ENCODE data around the gene HELZ2.
A peak's percentile ranks its signal among the peaks of the same experiment; 100 is the strongest.

Gene HELZ2

DNA sequence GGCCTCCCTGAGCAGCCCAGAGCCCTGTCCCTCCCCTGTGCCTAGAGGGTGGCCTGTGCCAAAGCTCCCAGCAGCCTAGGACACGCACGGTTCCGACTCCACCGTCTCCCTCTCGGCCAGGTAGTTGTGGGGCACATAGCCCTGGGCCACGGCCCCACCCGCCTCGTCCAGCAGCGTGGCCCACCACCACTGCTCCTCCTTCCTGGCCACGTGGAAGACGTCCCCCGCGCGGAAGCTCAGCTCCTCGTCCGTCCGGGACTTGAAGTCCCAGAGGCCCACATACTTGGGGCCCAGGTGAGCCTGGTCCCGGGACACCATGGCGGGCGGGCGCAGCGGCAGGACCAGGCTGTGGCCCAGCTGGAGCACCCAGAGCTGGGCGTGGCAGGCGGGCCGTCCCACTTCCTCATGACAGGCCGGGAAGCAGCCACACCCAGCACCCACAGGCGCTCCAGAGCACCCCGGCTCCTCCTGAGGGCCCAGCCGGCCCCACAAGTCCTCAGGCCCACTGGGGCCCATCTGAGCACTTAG is 37.0 kb downstream of the HELZ2 start, which contains the start of gene PTK6:
TSS of gene PTK6 (minus strand) at position 380 of the 528 bp plus-strand sequence. CDS start at position 318, 62 bp downstream.
- H3K4me3 ChIP-seq (ENCODE audit: low read depth in 1 of 2, low read length in 2 of 2), result peak within 1 kb of the TSS; percentile 72 to 80
- H3K27me3 ChIP-seq (ENCODE audit: control insufficient read depth in 1 of 2, insufficient read depth in 2 of 2, low read length in 2 of 2), result peaks cover 0 to 11% of the 10 kb centered on the region in 2 donors
- H3K36me3 ChIP-seq (ENCODE audit: control insufficient read depth in 1 of 2, insufficient read depth in 2 of 2, low read length in 2 of 2), result peaks cover 0 to 2% of the 10 kb centered on the region in 2 donors
- H3K9ac ChIP-seq (ENCODE audit: low read depth in 1 of 2, low read length in 2 of 2), result peak within 1 kb of the TSS; percentile 60 to 95
- H3K27ac ChIP-seq (ENCODE audit: low read depth, low read length), result peak within 1 kb of the TSS; percentile 96
- H3K4me1 ChIP-seq (ENCODE audit: control insufficient read depth in 1 of 2, insufficient read depth in 2 of 2, low read length in 2 of 2), result peaks cover 18 to 31% of the 10 kb centered on the region in 2 donors
- no peaks in the 10 kb centered on the region for H3K9me3 ChIP-seq (ENCODE audit: control insufficient read depth in 1 of 2, low read length in 2 of 2)

DNA sequence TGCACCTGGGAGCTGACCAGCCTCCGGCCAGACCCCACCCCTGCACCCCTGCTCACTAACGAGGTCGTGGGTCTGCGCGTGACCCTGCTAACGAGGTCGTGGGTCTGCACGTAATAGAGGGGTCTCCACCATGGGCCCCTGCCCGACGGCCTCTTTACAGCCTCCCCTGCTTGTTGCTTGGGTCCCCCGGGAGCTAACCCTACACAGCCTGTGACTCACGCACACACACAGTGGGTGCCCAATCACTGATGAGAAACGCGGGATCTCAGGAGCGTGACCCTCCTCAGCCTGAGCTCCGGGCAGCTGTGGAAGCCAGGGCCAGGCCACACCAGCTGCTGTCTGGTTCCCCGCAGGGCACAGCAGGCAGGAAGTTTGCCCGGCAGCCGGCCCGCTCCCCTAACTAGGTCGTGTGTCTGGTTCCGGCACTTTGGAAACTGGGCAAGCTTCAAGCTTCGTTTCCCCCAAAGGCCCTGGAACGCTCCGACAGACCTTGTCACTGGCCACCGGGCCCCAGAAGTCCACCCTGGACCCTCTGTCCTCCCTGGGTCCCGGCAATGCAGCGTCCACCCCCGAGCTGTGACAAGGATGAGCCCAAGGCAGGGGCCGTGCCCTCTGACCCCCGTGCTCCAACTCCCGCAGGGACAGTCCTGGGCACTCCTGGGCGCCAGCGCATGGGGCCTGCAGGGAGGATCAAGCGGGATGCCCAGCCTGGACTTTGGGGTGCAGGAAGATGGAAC is 37.6 kb downstream of the HELZ2 start:
- peaks cover 0 to 4% of the 10 kb centered on the region in 2 donors for H3K36me3 ChIP-seq (ENCODE audit: control insufficient read depth in 1 of 2, insufficient read depth in 2 of 2, low read length in 2 of 2)
- H3K9me3 ChIP-seq (ENCODE audit: control insufficient read depth in 1 of 2, low read length in 2 of 2), result no peaks in the 10 kb centered on the region
- peak overlapping the region; percentile 60 to 95 for H3K9ac ChIP-seq (ENCODE audit: low read depth in 1 of 2, low read length in 2 of 2)
- peaks cover 0 to 13% of the 10 kb centered on the region in 2 donors for H3K27me3 ChIP-seq (ENCODE audit: control insufficient read depth in 1 of 2, insufficient read depth in 2 of 2, low read length in 2 of 2)
- H3K4me1 ChIP-seq (ENCODE audit: control insufficient read depth in 1 of 2, insufficient read depth in 2 of 2, low read length in 2 of 2), result peaks cover 25 to 37% of the 10 kb centered on the region in 2 donors
- peak overlapping the region; percentile 96 for H3K27ac ChIP-seq (ENCODE audit: low read depth, low read length)
- H3K4me3 ChIP-seq (ENCODE audit: low read depth in 1 of 2, low read length in 2 of 2), result peak overlapping the region; percentile 72 to 80

DNA sequence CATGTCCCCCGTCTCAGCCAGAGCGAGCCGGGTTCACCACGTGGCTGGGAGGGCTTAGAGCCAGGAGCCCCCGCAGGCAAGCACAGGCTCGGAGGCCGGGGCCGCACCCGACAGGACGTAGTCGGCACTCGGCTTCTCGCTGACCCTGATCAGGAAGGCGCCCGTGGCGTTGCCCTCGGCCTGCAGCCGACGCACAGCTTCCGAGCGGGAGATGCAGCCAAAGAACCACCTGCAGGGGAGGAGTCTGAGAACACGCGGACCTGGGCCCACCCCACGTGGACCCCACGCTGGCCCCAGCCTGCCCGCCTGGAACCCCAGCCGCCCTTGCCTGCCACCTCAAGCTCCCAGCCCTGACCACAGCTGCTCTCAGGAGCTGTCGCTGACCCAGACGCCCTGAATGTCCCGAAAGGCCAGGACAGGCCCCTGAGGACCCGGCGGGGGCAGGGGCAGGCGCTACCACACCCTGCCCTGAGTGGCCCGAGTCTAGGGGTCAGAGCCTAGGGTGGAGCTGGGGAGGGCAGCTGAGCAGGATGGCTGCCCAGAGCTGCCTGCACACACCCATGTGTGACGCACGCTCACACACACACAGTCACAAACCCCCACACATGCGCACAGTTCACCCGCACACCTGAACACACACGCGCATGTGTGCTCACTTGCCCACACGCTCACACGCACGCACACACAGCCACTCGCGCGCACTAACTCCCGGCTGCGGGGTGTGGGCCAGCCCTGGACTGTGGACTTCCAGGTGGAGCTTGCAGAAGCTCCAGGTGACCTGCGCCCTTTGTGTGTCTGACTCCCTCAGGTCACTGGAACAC is 39.0 kb downstream of the HELZ2 start:
- Histone ChIP-seq H3K36me3 (ENCODE audit: control insufficient read depth in 1 of 2, insufficient read depth in 2 of 2, low read length in 2 of 2) (peaks cover 0 to 4% of the 10 kb centered on the region in 2 donors), H3K4me3 (ENCODE audit: low read depth in 1 of 2, low read length in 2 of 2) (peak overlapping the region; percentile 13 to 25), H3K9ac (ENCODE audit: low read depth in 1 of 2, low read length in 2 of 2) (peak overlapping the region; percentile 32 to 51), H3K4me1 (ENCODE audit: control insufficient read depth in 1 of 2, insufficient read depth in 2 of 2, low read length in 2 of 2) (peaks cover 25 to 38% of the 10 kb centered on the region in 2 donors), H3K27ac (ENCODE audit: low read depth, low read length) (peak overlapping the region; percentile 65), H3K9me3 (ENCODE audit: control insufficient read depth in 1 of 2, low read length in 2 of 2) (no peaks in the 10 kb centered on the region), H3K27me3 (ENCODE audit: control insufficient read depth in 1 of 2, insufficient read depth in 2 of 2, low read length in 2 of 2) (peaks cover 0 to 18% of the 10 kb centered on the region in 2 donors)

DNA sequence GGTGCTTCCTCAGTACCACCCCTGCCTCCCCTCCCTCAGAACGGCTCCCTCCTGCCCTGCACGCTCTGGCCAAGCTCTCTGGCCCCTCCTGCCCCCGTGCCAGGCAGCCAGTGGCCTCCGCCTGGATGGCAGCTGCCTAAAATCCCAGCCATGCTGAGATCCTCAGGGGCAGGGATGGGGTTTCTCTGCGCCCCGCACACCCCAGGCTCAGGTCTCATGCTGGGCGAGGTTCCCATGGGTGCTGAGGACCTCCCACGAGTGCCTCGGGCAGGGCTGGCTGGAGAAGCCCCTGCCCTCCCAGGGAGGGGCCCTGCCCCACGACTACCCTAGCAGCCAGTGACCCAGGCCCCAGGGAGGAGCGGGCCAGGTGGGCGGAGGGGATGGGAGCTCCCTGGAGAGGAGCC is 39.6 kb downstream of the HELZ2 start:
- peak overlapping the region; percentile 65 for H3K27ac ChIP-seq (ENCODE audit: low read depth, low read length)
- no peak overlapping the region for H3K4me3 ChIP-seq (ENCODE audit: low read depth in 1 of 2, low read length in 2 of 2)
- peaks cover 0 to 24% of the 10 kb centered on the region in 2 donors for H3K27me3 ChIP-seq (ENCODE audit: control insufficient read depth in 1 of 2, insufficient read depth in 2 of 2, low read length in 2 of 2)
- H3K9me3 ChIP-seq (ENCODE audit: control insufficient read depth in 1 of 2, low read length in 2 of 2), result no peaks in the 10 kb centered on the region
- H3K36me3 ChIP-seq (ENCODE audit: control insufficient read depth in 1 of 2, insufficient read depth in 2 of 2, low read length in 2 of 2), result peaks cover 0 to 4% of the 10 kb centered on the region in 2 donors
- H3K4me1 ChIP-seq (ENCODE audit: control insufficient read depth in 1 of 2, insufficient read depth in 2 of 2, low read length in 2 of 2), result peaks cover 25 to 38% of the 10 kb centered on the region in 2 donors
- peak overlapping the region; percentile 32 to 51 for H3K9ac ChIP-seq (ENCODE audit: low read depth in 1 of 2, low read length in 2 of 2)

DNA sequence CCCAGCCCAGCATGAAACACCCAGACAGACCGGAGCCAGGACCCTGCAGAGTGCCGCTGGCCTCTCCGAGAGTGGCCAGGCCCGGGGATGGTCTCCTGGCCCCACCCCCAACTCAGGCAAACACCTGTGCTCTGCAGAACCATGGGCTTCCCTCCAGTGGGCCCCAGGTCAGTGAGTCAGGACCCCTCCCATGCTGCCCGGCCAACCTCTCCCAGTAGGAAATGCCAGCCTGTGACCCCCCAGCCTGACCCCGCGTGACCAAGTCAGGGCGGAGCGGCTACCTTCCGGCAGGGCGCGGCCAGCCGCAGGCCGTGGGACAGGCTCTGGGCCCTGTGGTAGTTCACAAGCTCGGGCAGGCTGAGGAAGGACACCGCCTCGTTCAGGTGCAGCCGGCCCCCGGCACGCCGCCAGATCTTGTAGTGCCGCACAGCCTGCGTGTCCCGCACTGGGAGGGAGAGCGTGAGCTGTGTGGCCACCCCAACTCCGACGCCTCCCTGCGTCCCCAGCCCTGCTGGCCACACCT is 40.1 kb downstream of the HELZ2 start:
- peaks cover 25 to 36% of the 10 kb centered on the region in 2 donors for H3K4me1 ChIP-seq (ENCODE audit: control insufficient read depth in 1 of 2, insufficient read depth in 2 of 2, low read length in 2 of 2)
- H3K27ac ChIP-seq (ENCODE audit: low read depth, low read length), result peak overlapping the region; percentile 65
- H3K9me3 ChIP-seq (ENCODE audit: control insufficient read depth in 1 of 2, low read length in 2 of 2), result no peaks in the 10 kb centered on the region
- H3K27me3 ChIP-seq (ENCODE audit: control insufficient read depth in 1 of 2, insufficient read depth in 2 of 2, low read length in 2 of 2), result peaks cover 0 to 29% of the 10 kb centered on the region in 2 donors
- peaks cover 0 to 4% of the 10 kb centered on the region in 2 donors for H3K36me3 ChIP-seq (ENCODE audit: control insufficient read depth in 1 of 2, insufficient read depth in 2 of 2, low read length in 2 of 2)
- peak overlapping the region in 1 of 2 donors; percentile 15 for H3K4me3 ChIP-seq (ENCODE audit: low read depth in 1 of 2, low read length in 2 of 2)
- H3K9ac ChIP-seq (ENCODE audit: low read depth in 1 of 2, low read length in 2 of 2), result peak overlapping the region; percentile 32 to 51

DNA sequence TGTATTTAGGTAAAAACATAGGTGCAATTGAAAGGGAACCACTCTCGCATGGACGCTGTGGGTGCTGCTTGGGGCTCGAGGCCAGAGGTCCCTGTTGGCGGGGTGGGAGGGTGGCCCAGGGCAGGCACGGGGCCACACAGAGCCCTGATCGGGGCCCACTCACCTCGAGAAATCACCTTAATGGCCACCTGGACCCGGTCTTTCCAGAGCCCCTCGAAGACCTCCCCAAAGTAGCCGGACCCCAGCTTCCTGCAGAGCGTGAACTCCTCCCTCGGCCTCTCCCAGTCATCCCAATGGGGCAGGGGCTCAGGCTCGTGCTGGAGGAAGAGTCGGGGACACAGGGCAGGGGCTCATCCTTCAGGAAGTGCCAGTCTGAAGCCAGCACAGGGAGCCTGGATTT is 40.7 kb downstream of the HELZ2 start:
- H3K27ac ChIP-seq (ENCODE audit: low read depth, low read length), result no peak overlapping the region
- H3K27me3 ChIP-seq (ENCODE audit: control insufficient read depth in 1 of 2, insufficient read depth in 2 of 2, low read length in 2 of 2), result peaks cover 0 to 31% of the 10 kb centered on the region in 2 donors
- H3K4me3 ChIP-seq (ENCODE audit: low read depth in 1 of 2, low read length in 2 of 2), result no peak overlapping the region
- H3K4me1 ChIP-seq (ENCODE audit: control insufficient read depth in 1 of 2, insufficient read depth in 2 of 2, low read length in 2 of 2), result peaks cover 25 to 33% of the 10 kb centered on the region in 2 donors
- H3K36me3 ChIP-seq (ENCODE audit: control insufficient read depth in 1 of 2, insufficient read depth in 2 of 2, low read length in 2 of 2), result peaks cover 0 to 4% of the 10 kb centered on the region in 2 donors
- no peaks in the 10 kb centered on the region for H3K9me3 ChIP-seq (ENCODE audit: control insufficient read depth in 1 of 2, low read length in 2 of 2)
- no peak overlapping the region for H3K9ac ChIP-seq (ENCODE audit: low read depth in 1 of 2, low read length in 2 of 2)

DNA sequence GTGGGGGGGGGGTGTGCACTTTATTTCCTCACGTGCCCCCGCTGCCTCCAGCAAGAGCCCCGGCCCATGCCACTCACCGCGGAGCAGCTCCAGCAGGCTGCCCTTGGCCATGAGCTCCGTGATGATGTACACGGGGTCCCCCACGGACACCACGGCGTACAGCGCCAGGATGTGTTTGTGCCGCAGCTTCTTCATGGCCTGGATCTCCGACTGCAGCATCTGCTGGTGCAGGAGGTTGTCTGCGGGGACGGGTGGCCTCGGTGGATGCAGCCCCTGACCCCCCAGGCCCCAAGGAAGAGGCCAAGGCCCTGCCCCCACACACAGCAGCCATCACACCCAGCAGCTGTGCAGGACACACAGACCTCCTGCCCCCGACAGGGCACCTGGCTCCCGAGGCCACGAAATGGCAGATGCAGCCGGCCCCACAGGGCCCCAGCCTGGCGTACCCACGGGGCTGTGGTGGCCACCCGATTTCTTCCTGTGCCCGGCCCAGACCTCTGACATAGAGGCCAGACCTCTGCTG is 41.5 kb downstream of the HELZ2 start:
- Histone ChIP-seq H3K9me3 (ENCODE audit: control insufficient read depth in 1 of 2, low read length in 2 of 2) (no peaks in the 10 kb centered on the region), H3K27me3 (ENCODE audit: control insufficient read depth in 1 of 2, insufficient read depth in 2 of 2, low read length in 2 of 2) (peaks cover 0 to 31% of the 10 kb centered on the region in 2 donors), H3K36me3 (ENCODE audit: control insufficient read depth in 1 of 2, insufficient read depth in 2 of 2, low read length in 2 of 2) (peaks cover 0 to 4% of the 10 kb centered on the region in 2 donors), H3K4me1 (ENCODE audit: control insufficient read depth in 1 of 2, insufficient read depth in 2 of 2, low read length in 2 of 2) (peaks cover 25 to 31% of the 10 kb centered on the region in 2 donors), H3K9ac (ENCODE audit: low read depth in 1 of 2, low read length in 2 of 2) (no peak overlapping the region), H3K27ac (ENCODE audit: low read depth, low read length) (no peak overlapping the region), H3K4me3 (ENCODE audit: low read depth in 1 of 2, low read length in 2 of 2) (no peak overlapping the region)

DNA sequence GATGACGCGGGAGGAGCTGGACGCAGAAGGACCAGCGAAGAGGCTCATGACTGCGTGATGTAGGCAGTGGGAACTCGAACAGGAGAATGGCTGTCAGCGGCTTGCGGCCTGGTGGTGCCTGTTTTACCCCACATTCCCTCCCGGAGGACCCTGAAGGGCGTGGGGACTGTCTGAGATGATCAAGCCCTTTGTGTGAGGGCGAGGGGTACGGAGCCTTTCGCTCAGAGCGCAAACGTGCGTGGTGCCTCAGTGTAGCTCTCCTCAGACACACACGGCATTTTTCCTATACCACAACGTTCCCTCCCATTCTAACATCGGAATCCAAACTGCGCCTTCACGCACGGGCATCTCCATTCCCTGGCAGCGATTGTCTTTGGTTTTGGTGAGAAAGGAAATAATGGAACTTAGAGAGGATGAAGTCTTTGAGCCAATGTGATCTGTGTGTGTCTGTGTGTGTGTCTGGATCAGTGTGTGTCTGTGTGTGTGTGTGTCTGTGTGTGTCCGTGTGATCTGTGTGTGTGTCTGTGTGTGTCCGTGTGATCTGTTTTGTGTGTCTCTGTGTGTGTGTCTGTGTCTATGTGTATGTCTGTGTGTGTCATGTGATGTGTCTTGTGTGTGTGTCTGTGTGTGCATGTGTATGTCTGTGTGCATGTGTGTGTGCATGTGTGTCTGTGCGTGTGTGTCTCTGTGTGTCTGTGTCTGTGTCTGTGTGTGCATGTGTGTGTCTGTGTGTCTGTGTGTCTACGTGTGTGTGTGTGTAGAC is 42.2 kb downstream of the HELZ2 start:
- Histone ChIP-seq H3K36me3 (ENCODE audit: control insufficient read depth in 1 of 2, insufficient read depth in 2 of 2, low read length in 2 of 2) (peaks cover 0 to 4% of the 10 kb centered on the region in 2 donors), H3K4me1 (ENCODE audit: control insufficient read depth in 1 of 2, insufficient read depth in 2 of 2, low read length in 2 of 2) (peaks cover 25% of the 10 kb centered on the region in 2 donors), H3K27ac (ENCODE audit: low read depth, low read length) (no peak overlapping the region), H3K27me3 (ENCODE audit: control insufficient read depth in 1 of 2, insufficient read depth in 2 of 2, low read length in 2 of 2) (peaks cover 0 to 31% of the 10 kb centered on the region in 2 donors), H3K4me3 (ENCODE audit: low read depth in 1 of 2, low read length in 2 of 2) (no peak overlapping the region), H3K9me3 (ENCODE audit: control insufficient read depth in 1 of 2, low read length in 2 of 2) (no peaks in the 10 kb centered on the region), H3K9ac (ENCODE audit: low read depth in 1 of 2, low read length in 2 of 2) (no peak overlapping the region)

DNA sequence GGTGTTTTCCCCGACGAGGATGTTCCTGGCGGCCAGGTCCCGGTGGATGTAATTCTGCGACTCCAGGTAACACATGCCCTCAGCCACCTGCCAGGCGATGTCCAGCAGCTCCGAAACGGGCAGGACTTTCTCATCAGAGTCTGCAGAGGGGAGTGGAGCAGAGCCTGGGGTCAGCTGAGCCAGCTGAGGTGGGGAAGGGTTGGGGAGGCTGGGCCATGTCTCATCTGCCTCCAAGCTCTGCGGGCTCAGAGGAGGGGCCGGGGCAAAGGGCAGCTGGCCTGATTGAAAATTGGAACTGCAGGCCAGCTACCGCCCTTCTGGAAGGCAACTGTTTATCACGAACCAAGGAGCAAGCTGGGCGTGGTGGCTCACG is 43.3 kb downstream of the HELZ2 start:
- Histone ChIP-seq H3K9ac (ENCODE audit: low read depth in 1 of 2, low read length in 2 of 2) (no peak overlapping the region), H3K27me3 (ENCODE audit: control insufficient read depth in 1 of 2, insufficient read depth in 2 of 2, low read length in 2 of 2) (peaks cover 0 to 31% of the 10 kb centered on the region in 2 donors), H3K4me1 (ENCODE audit: control insufficient read depth in 1 of 2, insufficient read depth in 2 of 2, low read length in 2 of 2) (peaks cover 24 to 25% of the 10 kb centered on the region in 2 donors), H3K9me3 (ENCODE audit: control insufficient read depth in 1 of 2, low read length in 2 of 2) (no peaks in the 10 kb centered on the region), H3K27ac (ENCODE audit: low read depth, low read length) (peak overlapping the region; percentile 42), H3K36me3 (ENCODE audit: control insufficient read depth in 1 of 2, insufficient read depth in 2 of 2, low read length in 2 of 2) (peaks cover 0 to 4% of the 10 kb centered on the region in 2 donors), H3K4me3 (ENCODE audit: low read depth in 1 of 2, low read length in 2 of 2) (no peak overlapping the region)
